OCI-LY7 (cell line): Measurements from ENCODE around the gene CTSH. TPM values are rescaled to one million over a fixed set of nuclear protein-coding genes. Genes with fewer than 3 reads are reported as not detected.

Experiments used
- BruUV-seq: library from RNA; stranded (reverse); fragments of 400-500 nt; replicated peaks from 2 replicates; lab custom pipeline; 2021; lab: Mats Ljungman, UMichigan
- CTCF ChIA-PET: fragments of 300-600 bp; sonication (Branson Sonifier 250); formaldehyde crosslinking; loops from one replicate; lab custom pipeline; 2022; ENCODE audit warnings: antibody characterized with exemption; ENCODE audit not compliant: unreplicated experiment; lab: Charles Lee
- POLR2A ChIA-PET: fragments of 300-600 bp; sonication (Branson Sonifier 250); formaldehyde crosslinking; loops from one replicate; lab custom pipeline; 2022; ENCODE audit warnings: antibody characterized with exemption; lab: Charles Lee
- DNase-seq: peaks from one replicate; pipeline ENCODE4 v3.0.0-alpha.2; 2015; ENCODE audit warnings: low spot score
- H2AFZ ChIP-seq: fragments of 200-600 bp; sonication (generic), shearing (Covaris generic); 2 replicates; pipeline ENCODE4 v1.6.1; 2014; ENCODE audit warnings: mild to moderate bottlenecking, antibody characterized with exemption, low read length, moderate library complexity
- H3K27ac ChIP-seq: fragments of 200-600 bp; sonication (generic); 2 replicates; pipeline ENCODE4 v1.5.1; 2014; ENCODE audit warnings: mixed run types, low read depth, mild to moderate bottlenecking, moderate library complexity, low read length, inconsistent platforms; ENCODE audit not compliant: poor library complexity, severe bottlenecking
- H3K36me3 ChIP-seq: fragments of 200-600 bp; sonication (generic); 2 replicates; pipeline ENCODE4 v1.6.1; 2014; ENCODE audit warnings: mild to moderate bottlenecking, antibody characterized with exemption, low read length, moderate library complexity, mixed read lengths; ENCODE audit not compliant: insufficient read depth
- H3K4me1 ChIP-seq: fragments of 200-600 bp; sonication (generic); 2 replicates; pipeline ENCODE4 v1.5.1; 2014; ENCODE audit warnings: mild to moderate bottlenecking, low read length; ENCODE audit not compliant: insufficient read depth, poor library complexity, severe bottlenecking
- H3K4me2 ChIP-seq: fragments of 200-600 bp; sonication (generic); 2 replicates; pipeline ENCODE4 v1.6.1; 2014; ENCODE audit warnings: mild to moderate bottlenecking, low read length
- H3K4me3 ChIP-seq: fragments of 200-600 bp; sonication (generic); 2 replicates; pipeline ENCODE4 v1.5.1; 2014; ENCODE audit warnings: mild to moderate bottlenecking, low read depth, low read length; ENCODE audit not compliant: poor library complexity, severe bottlenecking
- H3K79me2 ChIP-seq: fragments of 200-600 bp; sonication (generic); 2 replicates; pipeline ENCODE4 v1.6.1; 2016; ENCODE audit warnings: low read depth, mild to moderate bottlenecking, low read length, moderate library complexity, mixed read lengths; ENCODE audit not compliant: insufficient read depth
- H3K9me2 ChIP-seq: fragments of 200-600 bp; sonication (generic); 2 replicates; pipeline ENCODE4 v1.6.1; 2016; ENCODE audit warnings: mild to moderate bottlenecking, low read length, mixed read lengths; ENCODE audit not compliant: insufficient read depth
- H3K9me3 ChIP-seq: fragments of 200-600 bp; sonication (generic); 2 replicates; pipeline ENCODE4 v1.6.1; 2014; ENCODE audit warnings: mild to moderate bottlenecking, mixed run types, low read length, mixed read lengths
- H4K20me1 ChIP-seq: fragments of 200-600 bp; sonication (generic); 2 replicates; pipeline ENCODE4 v1.6.1; 2014; ENCODE audit warnings: mild to moderate bottlenecking, antibody characterized with exemption, low read length, moderate library complexity, mixed read lengths; ENCODE audit not compliant: insufficient read depth
- CTCF ChIP-seq: fragments of 200-600 bp; sonication (generic); conservative IDR thresholded peaks from 2 replicates; pipeline ENCODE4 v1.5.1; 2014; ENCODE audit warnings: mild to moderate bottlenecking, antibody characterized with exemption, low read length, moderate library complexity, mixed read lengths
- EZH2phosphoT487 ChIP-seq: fragments of 200-600 bp; sonication (generic); IDR thresholded peaks from 2 replicates; pipeline ENCODE4 v1.6.1; 2018; ENCODE audit warnings: low read depth, borderline replicate concordance, mild to moderate bottlenecking, mixed run types, antibody characterized with exemption, low read length, moderate library complexity, mixed read lengths
- intact Hi-C: fragments of 100-400 bp; cut with micrococcal nuclease; formaldehyde crosslinking; loops from one replicate; pipeline ENCODE4 v1.10.0; 2022; ENCODE audit not compliant: unreplicated experiment
- total RNA-seq, 2 experiments: library from RNA; depleted of rRNA in 1 of 2; stranded (reverse); fragments of >200 nt in 1 of 2; shearing (Covaris generic) in 1 of 2; gene quantifications; 2 replicates each; pipeline ENCODE4 v1.2.3, GENCODE V29; 2014 to 2022

Gene CTSH
- total RNA-seq, 2 experiments from 2014 or later: 21.5 to 26.9 TPM

DNA sequence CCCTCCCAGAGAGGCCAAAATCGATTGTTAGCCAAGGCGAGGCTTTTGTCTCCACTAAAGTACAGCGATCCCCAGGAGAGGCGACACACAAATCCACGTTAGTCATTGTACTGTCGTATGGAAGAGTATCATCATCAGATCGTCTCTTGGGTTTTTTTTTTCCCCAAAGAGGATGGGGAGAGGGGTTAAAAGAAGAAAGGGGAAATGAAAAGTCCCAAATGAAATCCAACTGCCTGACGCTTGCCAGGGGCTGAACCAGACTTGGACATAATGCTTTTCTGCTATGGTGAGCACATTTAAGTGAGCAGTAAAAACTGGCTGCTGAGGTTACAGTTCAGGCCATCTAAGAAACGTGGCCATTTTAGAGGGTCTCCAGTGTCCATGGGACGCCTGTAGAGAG, 37.9 kb upstream of the CTSH start:
- Histone ChIP-seq H3K27ac (no peak overlapping the region), H3K4me2 (no peak overlapping the region), H3K36me3 (no peaks in the 10 kb centered on the region), H2AFZ (no peak overlapping the region), H3K9me2 (no peaks in the 10 kb centered on the region), H3K79me2 (no peaks in the 10 kb centered on the region), H3K4me3 (no peak overlapping the region), H3K4me1 (peaks cover 10% of the 10 kb centered on the region), H4K20me1 (no peaks in the 10 kb centered on the region), H3K9me3 (no peaks in the 10 kb centered on the region)
- ChIA-PET POLR2A (interaction anchor here (0.6 kb wide), 1 partner anchor 46 kb away, joined by 3 read pairs; no protein-coding TSS in a partner anchor), CTCF (no interaction called here)
- no peak for DNase-seq
- TF ChIP-seq EZH2phosphoT487 (no peak), CTCF (no peak)
- no TSS peak for BruUV-seq
- intact Hi-C loops: no loop called here

- ChIA-PET POLR2A (interaction anchor here (0.6 kb wide), 1 partner anchor 23 kb away, joined by 3 read pairs; no protein-coding TSS in a partner anchor), CTCF (no interaction called here)
- Histone ChIP-seq H3K79me2 (no peaks in the 10 kb centered on the region), H3K27ac (no peak overlapping the region), H3K4me1 (peaks cover 15% of the 10 kb centered on the region), H3K4me2 (no peak overlapping the region), H3K36me3 (no peaks in the 10 kb centered on the region), H4K20me1 (no peaks in the 10 kb centered on the region), H3K9me2 (no peaks in the 10 kb centered on the region), H2AFZ (no peak overlapping the region), H3K4me3 (no peak overlapping the region), H3K9me3 (no peaks in the 10 kb centered on the region)
- BruUV-seq: no TSS peak
- intact Hi-C loops: no loop called here
- DNase-seq: no peak
- TF ChIP-seq CTCF (no peak), EZH2phosphoT487 (no peak)
These were observed 36.9 kb upstream of the CTSH start for GRCh38 chr15:78981532-78982313.
